RKO (cell line): Measurements from ENCODE around the gene DPP6.
"Not testable (repeated sequence)": the region's sequence is repeated elsewhere in the genome, so short reads cannot be mapped to it uniquely, and the experiment has no call there.

Experiments
- DNase-seq: peaks from one replicate; pipeline ENCODE4 v3.0.0-alpha.2; 2016; ENCODE audit warnings: low spot score

DPP6 gene

DNA sequence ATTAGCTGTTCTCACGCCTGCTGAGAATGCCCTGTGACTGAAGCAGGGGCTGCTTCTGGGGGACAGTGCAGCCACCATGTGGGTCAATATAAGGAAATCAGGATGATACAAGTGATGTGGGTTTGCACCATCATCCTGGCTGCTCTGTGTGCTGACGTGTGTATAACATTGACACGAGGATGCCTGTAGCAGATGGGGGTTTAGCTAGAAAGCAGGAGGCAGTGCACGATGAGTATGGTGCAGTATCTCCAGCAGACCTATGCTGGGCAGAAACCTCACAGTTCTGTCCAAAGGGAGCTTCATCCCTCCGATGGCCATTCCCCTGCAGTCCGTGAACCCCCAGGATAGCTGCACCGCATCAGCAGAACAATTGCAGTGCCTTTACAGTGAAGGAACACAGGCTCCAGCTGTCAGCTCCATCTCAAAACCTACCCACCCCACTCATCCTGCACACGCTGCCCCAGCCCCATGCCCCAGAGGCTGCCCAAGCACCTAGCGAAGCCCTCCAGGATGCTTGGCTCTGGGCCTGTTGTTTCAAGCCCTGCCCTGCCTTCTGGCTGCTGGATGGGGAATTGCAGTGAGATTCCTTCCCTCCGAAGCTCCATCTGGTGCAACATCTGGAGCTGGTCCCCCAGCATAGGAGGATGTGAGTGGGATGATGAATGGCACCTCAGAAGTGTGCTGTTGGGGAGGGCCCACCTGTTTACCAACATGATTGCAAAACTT is 96.8 kb downstream of the DPP6 start:
- not testable (repeated sequence) for DNase-seq

DNA sequence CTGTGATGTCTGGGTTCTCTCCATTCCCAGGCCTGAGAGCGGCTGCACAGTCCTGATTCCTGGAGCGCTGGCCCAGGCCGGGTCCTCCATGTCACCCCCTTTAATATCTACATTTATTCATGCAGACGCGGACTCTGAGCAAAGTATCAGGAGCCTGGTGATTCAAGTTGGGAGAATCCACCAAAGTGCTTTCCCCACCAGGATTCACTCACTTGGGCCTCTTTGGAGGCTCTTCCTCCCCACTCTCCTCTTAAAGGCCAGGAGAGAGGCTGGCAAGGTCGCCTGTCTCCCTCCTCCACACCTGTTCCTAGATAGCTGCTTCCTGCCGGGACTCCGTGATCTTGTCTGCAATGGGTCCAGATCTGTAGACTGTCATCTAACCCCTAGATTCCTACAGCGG is 98.5 kb downstream of the DPP6 start:
- DNase-seq, result not testable (repeated sequence)

DNA sequence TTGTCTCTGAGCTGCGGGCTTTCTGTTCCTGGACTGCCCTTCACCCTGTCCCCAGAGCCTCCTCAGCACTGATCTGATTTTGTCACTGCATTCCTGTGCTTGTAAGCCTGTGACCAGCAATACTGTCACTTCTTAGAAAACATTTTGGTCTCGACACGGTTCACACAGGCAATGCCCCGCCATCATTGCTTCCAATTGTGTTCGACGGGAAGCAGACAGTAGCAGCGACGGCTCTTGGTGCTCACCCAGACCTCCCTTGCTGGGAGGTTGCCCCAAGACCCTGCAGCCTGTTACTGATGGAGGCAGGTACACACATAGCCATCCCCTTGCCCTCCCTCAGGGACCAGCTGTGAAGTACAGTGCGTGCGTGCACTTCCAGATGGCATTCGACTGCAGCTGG is 99.1 kb downstream of the DPP6 start:
- DNase-seq, result not testable (repeated sequence)

DNA sequence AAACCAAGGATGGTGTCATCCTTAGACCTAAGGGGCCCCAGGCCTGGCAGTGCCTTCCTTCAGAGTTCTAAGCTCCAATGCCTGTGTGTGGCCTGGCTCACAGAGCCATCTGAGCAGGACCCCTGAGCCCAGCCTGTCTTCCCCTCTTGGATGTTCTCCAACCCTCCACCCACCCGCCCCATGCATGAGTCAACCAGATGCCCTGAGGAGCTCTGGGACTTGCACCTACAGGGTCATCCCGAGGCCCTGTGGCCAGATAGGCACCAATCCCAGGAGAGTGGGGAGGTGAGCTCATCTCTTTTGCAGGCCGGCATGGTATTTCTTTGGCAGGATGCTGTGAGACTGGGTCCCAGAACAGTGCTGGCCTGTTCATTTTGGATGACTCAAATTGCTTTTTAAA is 103.7 kb downstream of the DPP6 start:
- DNase-seq, result not testable (repeated sequence)

DNA sequence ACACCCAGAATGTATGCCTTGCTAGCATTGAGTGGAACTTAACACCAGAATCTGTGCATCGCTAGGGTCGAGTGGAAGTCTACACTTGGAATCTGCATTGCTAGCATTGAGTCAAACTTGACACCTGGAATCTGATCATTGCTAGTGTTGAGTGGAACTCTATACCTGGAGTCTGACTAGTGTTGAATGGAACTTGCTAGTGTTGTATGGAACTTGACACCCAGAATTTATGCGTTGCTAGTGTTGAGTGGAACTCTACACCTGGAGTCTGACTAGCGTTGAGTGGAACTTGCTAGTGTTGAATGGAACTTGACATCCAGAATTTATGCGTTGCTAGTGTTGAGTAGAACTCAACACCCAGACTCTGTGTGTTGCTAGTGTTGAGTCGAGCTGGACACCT is 110.7 kb downstream of the DPP6 start:
- DNase-seq, result not testable (repeated sequence)

DNA sequence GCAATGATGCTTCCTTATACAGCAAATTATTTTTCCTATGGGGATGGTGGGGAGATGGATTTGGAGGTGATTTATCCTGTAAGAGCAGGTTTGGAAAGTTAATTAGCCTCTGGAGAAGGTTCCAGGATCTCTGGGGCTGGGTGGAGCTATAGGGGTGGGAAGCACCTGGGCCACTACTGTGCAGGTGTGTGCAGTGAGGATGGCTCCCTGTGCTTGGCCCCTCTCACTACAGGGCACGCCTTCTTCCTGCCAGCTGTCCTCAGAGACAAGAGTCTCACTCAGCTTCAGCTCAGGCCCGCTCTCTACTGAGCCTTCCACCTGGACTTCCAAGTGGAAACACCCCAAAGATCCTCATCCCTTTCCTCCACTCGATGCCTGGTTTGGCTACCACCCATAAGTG is 111.4 kb downstream of the DPP6 start:
- not testable (repeated sequence) for DNase-seq

DNA sequence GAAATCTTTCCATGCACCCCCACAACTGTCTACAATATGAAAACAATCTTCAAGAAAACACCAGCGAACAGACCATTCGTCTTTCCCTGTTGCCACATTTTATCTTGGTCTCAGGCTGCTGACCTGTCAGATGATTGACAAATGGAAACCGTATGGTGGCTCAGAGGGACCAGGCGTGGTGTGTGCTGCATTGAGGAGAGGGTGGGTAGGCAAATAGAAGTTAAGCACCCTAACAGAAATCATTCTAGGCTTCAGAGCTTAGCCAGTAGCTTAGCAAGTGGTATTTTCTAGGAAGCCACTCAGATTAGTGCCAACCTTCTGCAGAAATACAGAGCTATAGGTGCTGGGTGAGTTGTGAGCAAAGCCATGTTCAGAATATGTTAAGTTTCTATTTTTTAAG is 114.9 kb downstream of the DPP6 start:
- no peak for DNase-seq

DNA sequence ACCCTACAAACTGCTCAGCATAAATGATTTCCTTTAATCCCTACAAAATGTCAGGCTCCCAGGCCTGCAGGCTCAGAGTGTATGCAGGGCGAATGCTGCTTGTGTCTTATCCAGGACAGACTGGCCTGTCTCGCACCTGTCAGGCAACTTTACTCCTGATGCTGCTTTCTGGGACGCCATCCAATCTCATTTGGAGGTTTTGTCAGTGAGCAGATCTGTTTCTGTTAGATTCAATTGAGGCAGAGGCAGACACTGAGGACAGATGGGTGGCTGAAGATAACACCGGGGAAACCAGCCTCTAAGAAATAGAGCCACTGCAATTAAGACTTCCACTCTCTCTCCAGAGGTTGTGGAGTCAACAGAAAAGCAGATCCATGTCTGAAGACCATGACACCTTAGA is 115.6 kb downstream of the DPP6 start:
- DNase-seq, result no peak

DNA sequence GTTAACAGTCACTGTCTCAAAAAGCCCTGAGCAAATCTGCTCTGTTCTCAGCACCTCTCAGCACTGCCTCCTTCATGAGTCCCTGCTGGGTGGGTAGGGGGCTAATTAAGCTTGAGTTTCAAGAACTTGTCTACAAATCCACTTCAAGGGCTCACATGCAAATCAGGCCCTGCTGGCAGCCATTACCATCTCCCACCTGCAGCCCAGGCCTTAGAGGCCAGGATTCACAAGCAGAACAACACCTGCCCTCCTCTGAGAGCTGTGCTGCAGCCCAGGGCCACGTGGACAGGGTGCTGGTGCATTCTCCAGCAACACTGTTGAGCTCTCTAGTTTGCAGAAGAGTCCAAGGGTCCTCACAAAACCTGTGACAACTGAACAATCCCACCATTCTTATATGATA is 119.2 kb downstream of the DPP6 start:
- no peak for DNase-seq

DNA sequence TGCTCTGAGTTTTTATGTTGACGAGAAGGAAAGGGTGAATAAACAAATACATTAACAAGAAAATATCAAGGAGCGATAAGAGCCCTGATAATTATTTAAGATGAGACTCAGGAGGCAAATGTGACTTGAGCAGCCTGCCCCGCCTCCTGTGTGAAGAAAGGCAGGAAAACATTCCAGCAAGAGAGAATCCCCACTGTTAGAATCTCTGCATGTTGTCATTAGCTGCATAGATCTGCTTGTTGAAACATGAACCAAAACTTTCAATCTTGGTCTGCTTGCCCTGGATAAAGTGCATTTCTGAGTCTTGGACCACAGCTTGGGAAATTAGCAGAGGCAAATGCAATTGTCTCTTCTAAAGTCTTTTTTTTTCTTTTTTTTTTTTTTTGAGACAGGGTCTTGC is 120.0 kb downstream of the DPP6 start:
- DNase-seq, result no peak

DNA sequence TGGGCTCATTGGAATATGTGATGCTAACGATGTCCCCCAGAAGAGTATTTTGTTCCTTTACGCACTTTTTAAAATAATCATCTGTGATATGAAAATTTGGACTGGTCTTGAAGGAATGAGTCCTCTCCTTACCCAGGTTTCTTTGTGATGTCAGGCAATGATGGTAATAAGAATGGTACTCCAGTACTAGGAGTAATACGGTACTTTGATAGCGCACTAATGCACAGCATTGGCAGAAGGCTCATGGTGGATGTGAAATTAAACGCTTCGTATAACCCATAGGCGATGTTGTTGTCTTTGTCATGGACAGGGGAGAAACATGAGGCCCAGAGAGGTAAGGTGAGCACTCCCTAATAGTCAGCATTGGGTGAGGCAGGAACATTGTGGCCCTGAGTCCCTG is 125.4 kb downstream of the DPP6 start:
- DNase-seq, result no peak

DNA sequence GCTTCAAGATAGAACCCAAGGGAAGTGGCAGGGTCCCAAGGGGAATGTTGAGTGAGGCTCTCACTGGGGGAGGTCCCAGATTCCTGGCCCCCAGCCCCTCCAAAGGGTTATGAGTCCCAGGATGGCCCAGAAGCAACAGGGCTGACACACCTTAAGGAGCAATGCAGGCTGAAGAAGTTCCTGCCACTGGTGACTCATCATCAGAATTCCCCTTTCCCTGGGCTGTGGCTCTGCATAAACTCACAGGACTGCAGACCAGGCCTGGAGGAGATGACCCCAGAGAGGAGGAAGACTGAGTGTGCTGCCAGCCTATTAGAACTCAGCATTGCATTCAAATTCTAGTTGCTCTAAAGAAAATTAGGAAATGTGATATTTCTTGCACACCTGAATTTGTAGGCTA is 126.7 kb downstream of the DPP6 start:
- no peak for DNase-seq

DNA sequence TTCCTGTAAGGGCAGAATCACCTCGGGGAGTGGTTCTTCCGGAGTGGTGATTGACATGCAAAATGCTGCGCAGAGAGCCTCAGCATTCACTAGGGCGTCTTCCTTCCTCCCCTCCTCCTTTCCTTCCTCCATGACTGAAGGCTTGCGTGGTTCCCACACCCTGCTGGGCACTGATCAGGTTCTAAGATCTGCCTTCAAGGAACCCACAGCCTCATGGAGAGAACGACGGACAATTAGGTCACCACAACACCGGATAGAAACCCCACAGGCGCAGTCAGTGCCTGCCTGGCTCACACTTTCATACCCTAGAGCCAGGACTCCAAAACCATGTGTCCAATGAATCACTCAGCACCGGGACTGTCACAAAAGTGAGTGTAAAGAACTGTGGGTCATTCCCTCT is 131.3 kb downstream of the DPP6 start:
- no peak for DNase-seq

DNA sequence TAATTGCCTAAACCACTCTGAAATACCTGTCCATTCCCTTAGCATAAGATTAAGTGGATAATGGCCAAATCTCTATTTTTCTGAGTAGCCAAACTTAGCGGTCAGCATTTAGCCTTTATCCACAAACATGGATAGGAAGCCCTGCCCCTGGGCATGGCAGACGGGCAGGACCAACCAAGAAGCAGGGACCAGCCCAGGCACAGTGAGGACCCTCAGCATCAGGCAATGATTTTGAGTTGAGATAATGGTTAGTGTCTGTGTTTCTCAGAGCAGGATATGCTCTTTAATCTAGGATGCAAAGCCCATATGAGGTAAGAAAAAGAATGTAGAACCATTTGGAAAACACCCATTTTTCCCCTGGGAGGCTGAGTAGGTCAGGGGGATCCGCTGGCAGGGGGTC is 131.7 kb downstream of the DPP6 start:
- no peak for DNase-seq

DNA sequence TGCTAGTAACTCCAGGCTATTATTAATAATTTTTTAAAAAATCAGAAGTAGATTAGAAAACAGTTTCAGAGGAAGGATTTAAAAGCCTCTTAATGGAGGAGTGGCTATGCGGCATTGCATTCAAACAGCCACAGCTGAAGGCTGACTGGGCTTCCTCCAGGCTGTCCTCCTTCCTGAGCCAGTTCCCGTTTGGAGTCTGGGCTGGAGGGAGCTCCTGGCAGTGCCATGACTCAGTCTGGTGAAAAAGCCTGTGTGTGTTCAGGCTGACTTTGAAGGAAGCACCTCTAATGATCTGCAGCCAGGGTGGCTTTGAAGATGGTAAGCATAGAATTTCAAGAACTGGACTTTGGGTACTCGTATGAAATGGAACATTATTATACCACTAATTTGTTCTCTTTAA is 134.6 kb downstream of the DPP6 start:
- DNase-seq, result no peak

DNA sequence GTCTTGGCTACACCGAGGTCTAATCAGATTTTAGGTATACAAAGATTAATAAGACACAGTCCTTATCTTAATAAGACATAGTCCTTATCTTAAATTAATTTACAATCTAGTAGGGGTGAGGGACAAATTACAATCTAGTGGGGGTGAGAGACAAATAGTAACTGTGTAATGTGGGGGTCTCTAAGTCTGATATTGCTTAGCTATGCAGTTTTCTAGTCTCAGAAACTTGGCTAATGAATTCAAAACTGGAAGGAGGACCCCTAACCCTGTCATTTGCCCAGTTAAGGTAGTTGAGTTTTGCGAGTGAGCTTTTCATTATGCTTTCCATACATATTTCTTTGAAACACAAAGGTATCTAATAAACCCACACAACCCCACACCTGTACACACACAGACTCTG is 136.1 kb downstream of the DPP6 start:
- no peak for DNase-seq

DNA sequence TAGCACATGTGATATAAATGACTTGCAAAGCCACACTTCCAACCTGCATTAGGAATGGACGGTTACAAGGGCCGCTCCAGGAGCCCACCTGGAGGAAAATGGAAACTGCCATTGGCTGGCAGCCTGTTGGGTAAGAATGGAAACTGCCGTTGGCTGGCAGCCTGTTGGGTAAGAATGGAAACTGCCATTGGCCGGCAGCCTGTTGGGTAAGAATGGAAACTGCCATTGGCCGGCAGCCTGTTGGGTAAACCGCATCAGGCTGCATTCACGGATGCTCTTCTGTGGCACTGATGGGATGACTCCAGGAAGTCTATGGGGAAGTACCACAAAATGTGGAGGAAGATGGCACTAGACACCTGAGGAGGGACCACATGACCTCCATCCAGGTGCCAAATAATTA is 143.1 kb downstream of the DPP6 start:
- no peak for DNase-seq

DNA sequence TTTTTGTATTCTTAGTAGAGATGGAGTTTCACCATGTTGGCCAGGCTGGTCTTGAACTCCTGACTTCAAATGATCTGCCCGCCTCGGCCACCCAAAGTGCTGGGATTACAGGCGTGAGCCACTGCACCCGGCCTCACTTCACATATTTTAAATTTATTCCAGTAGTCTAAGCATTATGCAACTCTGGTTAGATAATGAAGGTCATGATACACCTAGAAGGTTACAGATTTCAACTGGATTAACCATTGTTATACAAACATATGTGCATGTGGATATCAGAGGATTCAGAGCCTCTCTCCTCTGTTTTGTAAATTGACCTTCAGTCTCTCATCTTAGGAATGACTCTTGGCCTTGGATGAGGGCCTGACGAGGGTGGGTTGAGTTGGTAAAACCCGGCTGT is 146.3 kb downstream of the DPP6 start:
- DNase-seq, result no peak

DNA sequence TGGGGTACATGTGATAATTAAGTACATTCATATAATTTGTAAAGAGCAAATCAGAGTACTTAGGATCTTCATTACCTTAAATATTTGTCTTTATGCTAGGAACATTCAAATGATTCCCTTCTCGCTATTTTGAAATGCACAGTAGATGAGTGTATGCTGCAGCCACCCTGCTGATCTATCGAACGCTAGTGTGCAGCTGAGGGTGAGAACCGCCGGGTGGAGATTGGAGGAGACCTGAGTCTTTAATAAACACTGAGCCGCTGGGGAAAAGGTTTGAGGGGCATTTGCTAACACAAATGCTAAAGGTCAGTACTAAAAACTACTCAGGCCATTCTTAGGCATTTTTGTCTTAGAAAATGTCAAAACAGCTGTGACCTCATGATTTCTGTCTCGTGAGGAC is 148.0 kb downstream of the DPP6 start:
- DNase-seq, result no peak

DNA sequence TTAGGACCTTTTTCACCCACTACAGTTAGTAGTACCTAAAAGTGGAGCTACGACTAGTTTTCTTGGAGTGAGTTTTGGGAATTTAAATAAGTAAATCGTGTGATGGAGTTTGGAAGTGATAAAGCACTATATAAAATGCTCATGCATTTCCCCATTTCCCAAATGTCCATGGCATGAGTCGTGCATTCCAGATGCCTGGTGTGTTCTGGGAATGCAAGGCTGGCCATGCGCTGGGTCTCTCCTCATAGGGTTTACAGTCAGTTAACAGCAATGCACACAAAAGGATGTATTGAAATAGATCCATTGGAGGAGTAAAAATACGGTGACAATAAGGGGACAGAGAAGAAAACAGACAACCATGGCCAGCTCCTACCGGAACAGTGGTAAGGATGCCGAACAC is 149.8 kb downstream of the DPP6 start:
- no peak for DNase-seq

DNA sequence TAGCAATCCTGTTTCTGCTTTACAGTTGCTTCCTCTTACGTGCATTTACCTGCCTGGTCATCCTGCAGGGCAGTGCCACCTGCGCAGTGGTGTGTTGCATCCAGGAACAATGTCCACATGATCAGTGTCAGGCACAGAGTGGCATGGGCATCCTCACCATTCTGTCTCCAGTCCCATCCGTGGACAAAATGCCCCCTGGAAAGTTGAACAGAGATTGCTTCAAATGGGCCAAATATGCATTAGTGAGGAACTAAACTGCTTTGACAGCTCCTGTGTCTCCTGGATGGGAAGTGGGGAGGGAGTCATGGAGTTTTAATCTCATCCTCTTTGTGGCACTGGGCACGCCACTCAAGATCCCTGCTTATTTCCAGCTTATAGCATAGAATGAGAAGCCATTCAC is 151.8 kb downstream of the DPP6 start:
- DNase-seq, result no peak

DNA sequence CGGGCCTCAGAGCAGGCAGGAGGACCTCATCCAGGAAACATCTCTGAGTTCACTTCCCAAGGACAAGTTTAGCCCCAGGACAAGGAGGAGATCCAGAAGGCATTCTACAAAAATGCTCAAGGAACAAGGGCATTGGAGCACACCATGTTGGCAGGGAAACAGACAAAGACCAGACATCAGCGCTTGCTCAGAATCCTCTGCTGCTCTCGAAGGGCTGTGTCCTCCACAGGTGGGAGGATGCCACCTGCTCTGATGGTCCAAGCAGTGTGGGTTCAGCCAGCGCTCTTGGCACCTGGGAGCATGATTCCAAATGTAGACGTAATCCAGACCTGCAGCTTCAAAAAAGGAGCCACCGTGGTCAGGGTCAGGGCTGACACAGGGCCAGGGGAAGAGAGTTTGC is 160.7 kb downstream of the DPP6 start:
- no peak for DNase-seq

DNA sequence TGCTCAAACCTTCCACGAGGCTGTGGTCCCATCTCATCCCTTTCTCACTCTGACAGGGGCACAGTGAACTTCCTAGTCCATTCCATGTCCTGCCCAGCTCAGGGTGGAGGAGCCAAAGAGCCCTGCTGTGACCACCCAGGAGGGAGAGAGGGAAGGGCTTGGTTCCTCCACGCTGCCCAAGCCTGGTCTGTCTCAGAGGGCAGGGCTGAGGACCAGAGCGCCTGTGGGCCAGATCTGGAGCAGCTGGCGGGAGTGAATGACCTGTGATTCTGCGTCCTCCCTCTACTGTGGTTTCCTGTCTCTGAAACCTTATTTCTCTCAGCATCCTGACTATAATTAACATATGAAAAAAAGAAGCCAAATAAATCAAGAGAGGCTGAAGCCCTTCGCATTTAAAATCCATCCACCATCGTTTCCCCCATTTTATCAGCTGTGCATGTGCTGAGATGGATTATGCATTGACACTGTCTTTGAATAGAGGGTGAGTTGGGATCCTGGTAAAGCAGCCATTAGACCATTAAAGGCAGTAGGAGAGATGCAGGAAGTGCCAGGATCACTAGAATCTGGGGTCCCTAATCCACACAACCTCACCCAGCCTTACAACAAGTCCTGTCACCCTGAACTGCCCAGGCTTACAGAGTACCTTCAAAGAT is 165.6 kb downstream of the DPP6 start:
- DNase-seq, result no peak

DNA sequence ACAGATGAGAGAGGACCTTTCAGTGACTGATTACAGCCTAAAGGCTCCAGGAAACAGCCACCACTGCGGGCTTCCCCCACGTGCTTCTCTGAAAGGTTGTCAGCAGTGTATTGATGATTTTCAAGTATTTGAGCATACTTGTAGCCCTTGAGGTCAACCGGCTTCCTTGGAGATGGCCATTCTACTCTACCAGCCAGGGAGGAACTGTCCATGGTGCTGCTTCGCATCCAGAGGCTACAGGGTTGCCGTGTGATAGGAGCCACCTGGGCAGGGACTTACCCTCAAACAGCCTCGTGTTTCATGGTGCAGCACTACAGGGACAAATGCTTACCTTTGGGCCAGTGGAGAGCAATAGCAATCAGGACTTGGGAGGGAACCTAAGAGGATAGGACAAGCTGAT is 179.5 kb downstream of the DPP6 start:
- peak; percentile 41 for DNase-seq
